HG02798 (cell line): ENCODE results near the gene C12orf54.
A peak's percentile ranks its signal among the peaks of the same experiment; 100 is the strongest.
"Not testable (repeated sequence)": the region's sequence is repeated elsewhere in the genome, so short reads cannot be mapped to it uniquely, and the experiment has no call there.

Experiments
- ATAC-seq: cut with Tn5 transposase; IDR thresholded peaks from one replicate; pipeline ENCODE4 v1.9.1; 2021; ENCODE audit warnings: mild to moderate bottlenecking; ENCODE audit not compliant: unreplicated experiment, poor library complexity

Gene C12orf54

DNA sequence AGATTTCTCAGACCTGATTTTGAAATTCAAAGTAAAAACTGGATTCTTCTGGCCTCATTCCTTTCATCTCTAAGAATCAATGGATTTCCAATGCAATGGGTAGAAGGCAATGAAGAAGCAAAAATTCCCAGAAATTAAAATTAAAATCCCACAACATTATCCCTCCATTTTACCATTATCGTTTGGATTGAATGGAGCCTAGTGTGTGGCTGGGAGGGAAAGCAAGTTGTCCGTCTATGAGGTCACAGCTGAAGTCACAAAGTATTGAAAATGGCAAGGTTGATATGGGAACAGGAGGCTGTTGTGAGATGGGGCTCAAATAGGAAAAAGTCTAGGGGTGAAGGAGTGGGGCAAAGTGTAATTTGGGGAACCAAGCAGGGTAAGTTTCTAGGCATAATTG is at the start of gene C12orf54:
Gene C12orf54, plus strand, starts transcription at position 301 of the 400 bp plus-strand sequence. CDS start 799 bp downstream, outside the sequence.
- no peak for ATAC-seq

DNA sequence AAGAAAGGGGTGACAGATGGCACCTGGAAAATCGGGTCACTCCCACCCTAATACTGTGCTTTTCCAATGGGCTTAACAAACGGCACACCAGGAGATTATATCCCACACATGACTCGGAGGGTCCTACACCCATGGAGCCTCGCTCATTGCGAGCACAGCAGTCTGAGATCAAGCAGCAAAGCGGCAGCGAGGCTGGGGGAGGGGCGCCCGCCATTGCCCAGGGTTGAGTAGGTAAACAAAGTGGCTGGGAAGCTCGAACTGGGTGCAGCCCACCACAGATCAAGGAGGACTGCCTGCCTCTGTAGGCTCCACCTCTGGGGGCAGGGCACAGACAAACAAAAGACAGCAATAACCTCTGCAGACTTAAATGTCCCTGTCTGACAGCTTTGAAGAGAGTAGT is 48.3 kb upstream of the C12orf54 start:
- ATAC-seq: not testable (repeated sequence)

DNA sequence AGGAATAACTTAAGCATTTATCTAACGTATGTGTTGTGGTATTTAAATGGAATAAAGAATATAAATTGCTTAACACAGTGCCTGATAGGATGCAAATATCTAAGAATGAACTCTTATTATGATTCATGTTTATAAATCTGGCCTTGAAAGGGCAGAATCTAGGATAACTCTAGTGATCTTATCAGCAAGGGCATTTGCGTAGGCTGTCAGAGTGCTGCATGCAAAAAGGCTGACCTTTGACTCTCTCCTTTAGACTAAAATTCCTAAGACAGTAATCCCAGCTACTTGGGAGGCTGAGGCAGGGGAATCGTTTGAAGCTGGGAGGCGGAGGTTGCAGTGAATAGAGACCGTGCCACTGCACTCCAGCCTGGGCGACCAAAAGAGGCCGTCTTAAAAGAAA is 41.2 kb upstream of the C12orf54 start:
- no peak for ATAC-seq

GRCh38 chr12:48442179-48442847 is 40.0 kb upstream of the C12orf54 start:
- ATAC-seq: peak; percentile 39

DNA sequence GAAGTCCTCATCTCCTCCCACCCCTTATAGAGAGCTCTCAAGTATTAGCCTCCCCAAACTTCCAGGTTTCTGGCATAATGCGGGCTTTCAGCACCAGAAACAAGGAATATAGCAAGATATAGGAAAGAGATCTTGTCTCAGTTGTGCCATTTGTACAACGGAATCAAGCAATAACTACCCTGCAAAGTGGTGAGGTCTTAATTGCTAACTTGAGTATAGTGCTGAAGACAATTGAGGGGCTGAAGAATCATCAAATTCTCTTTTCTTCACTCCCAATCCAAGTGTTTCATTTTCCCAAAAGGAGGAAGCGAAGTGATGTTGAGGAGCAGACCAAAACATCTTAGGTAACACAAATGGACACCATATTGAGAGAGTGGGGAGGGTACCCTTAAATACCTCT is 36.8 kb upstream of the C12orf54 start:
- ATAC-seq: no peak

GRCh38 chr12:48446161-48446776 is 36.0 kb upstream of the C12orf54 start:
- no peak for ATAC-seq

DNA sequence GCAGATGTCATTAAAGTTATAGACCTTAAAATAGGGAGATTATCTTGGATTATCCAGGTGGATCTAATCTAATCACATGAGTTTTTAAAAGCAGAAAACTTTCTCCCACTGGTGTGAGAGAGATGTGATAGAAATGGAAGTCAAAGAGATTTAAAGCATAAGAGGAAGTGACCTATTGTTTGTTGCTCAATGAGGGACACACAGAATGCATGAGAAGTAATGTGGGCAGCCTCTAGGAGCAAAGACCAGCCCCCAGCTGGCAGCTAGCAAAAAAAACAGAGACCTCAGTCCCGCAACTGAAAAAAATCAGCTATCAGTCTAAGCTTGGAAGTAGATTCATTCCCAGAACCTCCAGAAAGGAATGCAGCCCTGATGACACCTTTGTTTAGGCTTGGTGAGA is 34.5 kb upstream of the C12orf54 start:
- no peak for ATAC-seq

GRCh38 chr12:48451372-48451771 is 30.9 kb upstream of the C12orf54 start:
- no peak for ATAC-seq

DNA sequence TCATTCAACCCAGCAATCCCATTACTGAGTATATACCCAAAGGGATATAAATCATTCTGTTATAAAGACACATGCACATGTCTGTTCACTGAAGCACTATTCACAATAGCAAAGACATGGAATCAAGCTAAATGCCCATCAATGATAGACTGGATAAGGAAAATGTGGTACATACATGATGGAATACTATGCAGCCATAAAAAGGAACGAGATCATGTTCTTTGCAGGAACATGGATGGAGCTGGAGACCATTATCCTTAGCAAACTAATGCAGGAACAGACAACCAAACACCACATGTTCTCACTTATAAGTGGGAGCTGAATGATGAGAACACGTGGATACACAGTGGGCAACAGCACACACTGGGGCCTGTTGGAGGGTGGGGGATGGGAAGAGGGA is 29.3 kb upstream of the C12orf54 start:
- not testable (repeated sequence) for ATAC-seq

DNA sequence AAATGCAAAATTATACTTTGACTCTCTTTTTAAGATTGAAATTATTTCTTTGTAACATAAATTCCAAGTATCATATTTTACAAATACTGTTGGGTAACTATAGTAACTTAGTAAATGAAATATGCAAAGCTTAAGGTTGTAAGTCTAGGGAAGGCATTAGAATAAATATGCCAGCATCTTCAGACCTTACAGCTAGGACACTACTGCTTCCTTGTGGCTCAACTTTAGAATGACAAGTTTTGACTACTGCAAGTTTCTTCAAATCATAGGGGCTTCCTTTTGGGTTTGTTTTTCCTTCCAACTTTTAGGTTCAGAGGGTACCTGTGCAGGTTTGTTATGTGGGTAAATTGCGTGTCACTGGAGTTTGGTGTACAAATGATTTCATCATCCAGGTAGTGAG is 27.6 kb upstream of the C12orf54 start:
- ATAC-seq: no peak

GRCh38 chr12:48455116-48455515 is 27.2 kb upstream of the C12orf54 start:
- ATAC-seq: no peak

- ATAC-seq: no peak
Measured at GRCh38 chr12:48459259-48459658, 23.0 kb upstream of the C12orf54 start.

GRCh38 chr12:48469027-48469426 is 13.3 kb upstream of the C12orf54 start:
- not testable (repeated sequence) for ATAC-seq

- ATAC-seq: no peak
Measured at GRCh38 chr12:48472259-48472658, 10.0 kb upstream of the C12orf54 start, which contains the start of gene ANP32D. ANP32D (plus strand) TSS chr12:48472559; CDS start chr12:48472665, 106 bp downstream.

DNA sequence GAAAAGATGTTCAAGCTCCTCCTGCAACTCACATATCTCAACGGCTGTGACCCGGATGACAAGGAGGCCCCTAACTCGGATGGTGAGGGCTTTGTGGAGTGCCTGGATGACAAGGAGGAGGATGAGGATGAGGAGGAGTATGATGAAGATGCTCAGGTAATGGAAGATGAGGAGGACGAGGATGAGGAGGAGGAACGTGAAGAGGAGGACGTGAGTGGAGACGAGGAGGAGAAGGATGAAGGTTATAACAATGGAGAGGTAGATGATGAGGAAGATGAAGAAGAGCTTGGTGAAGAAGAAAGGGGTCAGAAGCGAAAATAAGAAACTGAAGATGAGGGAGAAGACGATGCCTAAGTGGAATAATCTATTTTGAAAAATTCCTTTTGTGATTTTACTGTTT is 9.2 kb upstream of the C12orf54 start:
- ATAC-seq: no peak

DNA sequence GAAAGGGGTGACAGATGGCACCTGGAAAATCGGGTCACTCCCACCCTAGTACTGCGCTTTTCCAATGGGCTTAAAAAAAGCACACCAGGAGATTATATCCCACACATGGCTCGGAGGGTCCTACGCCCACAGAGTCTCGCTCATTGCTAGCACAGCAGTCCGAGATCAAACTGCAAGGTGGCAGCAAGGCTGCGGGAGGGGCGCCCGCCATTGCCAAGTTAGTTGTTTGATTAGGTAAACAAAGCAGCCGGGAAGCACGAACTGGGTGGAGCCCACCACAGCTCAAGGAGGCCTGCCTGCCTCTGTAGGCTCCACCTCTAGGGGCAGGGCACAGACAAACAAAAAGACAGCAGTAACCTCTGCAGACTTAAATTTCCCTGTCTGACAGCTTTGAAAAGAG is 7.8 kb upstream of the C12orf54 start:
- not testable (repeated sequence) for ATAC-seq

- ATAC-seq: no peak
Measured at GRCh38 chr12:48482930-48483329, 632 bp downstream of the C12orf54 start.

DNA sequence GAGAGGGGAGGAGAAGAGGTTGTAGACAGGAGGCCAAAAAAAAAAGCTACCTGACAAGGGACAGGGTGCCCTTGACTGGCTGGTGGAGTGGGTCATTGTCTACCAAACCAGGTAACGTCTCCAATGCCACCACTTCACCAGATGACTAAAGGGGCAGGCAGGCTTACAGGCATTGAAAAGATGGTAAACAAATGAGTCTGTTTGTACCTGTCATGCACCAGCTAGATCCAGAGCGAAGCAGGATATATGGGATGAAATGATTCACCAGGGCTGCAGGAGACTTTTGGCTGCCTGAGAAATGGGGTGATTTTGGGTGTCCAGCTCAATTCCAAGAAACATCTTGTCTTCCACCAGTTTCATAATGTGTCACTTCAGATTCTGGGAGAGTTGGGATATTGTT is 4.0 kb downstream of the C12orf54 start:
- no peak for ATAC-seq

- ATAC-seq: no peak
Measured at GRCh38 chr12:48486679-48487078, 4.4 kb downstream of the C12orf54 start.

DNA sequence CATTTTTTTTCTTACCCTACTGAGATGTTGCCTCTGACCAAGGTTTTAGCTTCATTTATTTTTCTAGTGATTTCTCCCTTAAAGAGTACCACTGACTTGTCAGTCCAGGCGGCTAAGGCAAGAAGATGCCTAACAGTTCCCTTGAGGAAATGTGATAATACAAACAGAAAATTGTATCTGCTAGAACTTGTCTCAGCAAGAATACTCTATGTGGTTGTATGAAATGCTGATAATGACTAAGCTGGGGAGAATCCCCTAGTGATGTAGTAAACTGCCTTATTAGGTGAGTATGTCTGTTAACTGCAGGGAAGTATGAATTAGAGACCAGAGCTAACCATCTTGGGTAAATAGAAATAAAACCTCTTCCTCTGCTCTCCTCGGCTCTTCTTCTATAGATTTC is 6.7 kb downstream of the C12orf54 start:
- ATAC-seq: peak; percentile 93

DNA sequence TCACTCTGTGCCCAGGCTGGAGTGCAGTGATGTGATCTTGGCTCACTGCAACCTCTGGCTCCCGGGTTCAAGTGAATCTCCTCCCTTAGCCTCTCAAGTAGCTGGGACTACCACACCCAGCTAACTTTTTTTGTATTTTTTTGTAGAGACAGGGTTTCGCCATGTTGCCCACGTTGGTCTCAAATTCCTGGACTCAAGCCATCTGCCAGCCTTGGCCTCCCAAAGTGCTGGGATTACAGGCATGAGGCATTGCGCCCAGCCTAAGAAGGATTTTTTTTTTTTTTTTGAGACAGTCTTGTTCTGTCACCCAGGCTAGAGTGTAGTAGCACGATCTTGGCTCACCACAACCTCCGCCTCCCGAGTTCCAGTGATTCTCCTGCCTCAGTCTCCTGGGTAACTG is 7.2 kb downstream of the C12orf54 start:
- ATAC-seq: not testable (repeated sequence)

GRCh38 chr12:48500281-48500680 is 18.0 kb downstream of the C12orf54 start:
- not testable (repeated sequence) for ATAC-seq
